Transverse colon (tissue), 4 donors: ENCODE measurements around the gene NUB1. TPM values are rescaled to one million over a fixed set of nuclear protein-coding genes. Genes with fewer than 3 reads are reported as not detected.
A peak's percentile ranks its signal among the peaks of the same experiment; 100 is the strongest.

Experiments used
- DNase-seq: peaks from one replicate; pipeline ENCODE4 v3.0.0-alpha.2; 2019
- H3K27ac ChIP-seq, 4 donors: fragments of 200-600 bp; sonication (generic); 2 replicates each; pipeline ENCODE4 v1.5.1; 2016 to 2018; ENCODE audit warnings: inconsistent platforms in 4 of 4
- H3K27me3 ChIP-seq: fragments of 200-600 bp; sonication (generic); 2 replicates; pipeline ENCODE4 v1.5.1; 2017; ENCODE audit warnings: inconsistent platforms
- H3K36me3 ChIP-seq, 4 donors: fragments of 200-600 bp; sonication (generic); 2 replicates each; pipeline ENCODE4 v1.5.1; 2017 to 2019; ENCODE audit warnings: inconsistent platforms in 4 of 4
- H3K4me1 ChIP-seq, 4 donors: fragments of 200-600 bp; sonication (generic); 2 replicates each; pipeline ENCODE4 v1.5.1; 2017 to 2020; ENCODE audit warnings: inconsistent platforms in 4 of 4
- H3K4me3 ChIP-seq, 4 donors: fragments of 200-600 bp; sonication (generic); 1 replicate in 1 of 4; 2 replicates in 3 of 4; pipeline versions ENCODE4 v1.5.1 to v1.6.1; 2017 to 2019; ENCODE audit warnings: inconsistent platforms in 4 of 4
- H3K9me3 ChIP-seq, 2 donors: fragments of 200-600 bp; sonication (generic); 2 replicates each; pipeline ENCODE4 v1.5.1; 2017 to 2019; ENCODE audit warnings: inconsistent platforms in 2 of 2
- POLR2A ChIP-seq: fragments of 450-650 bp; IDR thresholded peaks from one replicate; pipeline ENCODE4 v1.6.1; 2016; ENCODE audit warnings: antibody characterized with exemption, mild to moderate bottlenecking, moderate library complexity
- WGBS, 2 donors: methylation state at CpG; one replicate each; pipeline ENCODE4 v1.1.5; 2018; ENCODE audit warnings: low coverage in 1 of 2; 5-methylcytosine and 5-hydroxymethylcytosine counted together
- in situ Hi-C, 4 donors: fragments of 200-750 bp; cut with MboI; loops; one replicate each; pipeline versions ENCODE4 v1.15.0 to v1.15.1; 2017; ENCODE audit warnings: low sequenced_read_pairs in 3 of 4, low pct_ligation_motif_present in 1 of 4, low pct_unique_long_range_greater_than_20kb in 1 of 4
- intact Hi-C: fragments of 100-400 bp; cut with DNase I; formaldehyde crosslinking; loops from one replicate; pipeline ENCODE4 v1.15.1; 2023; ENCODE audit warnings: low total_unique reads
- total RNA-seq, 4 donors: library from RNA; depleted of rRNA; stranded (reverse); fragments of >200 nt; gene quantifications; one replicate each; pipeline ENCODE4 v1.1.0, GENCODE V29; 2016

The NUB1 gene
- total RNA-seq, 4 donors from 2014 or later = 26.3 to 69.5 (median 56.4) TPM

DNA sequence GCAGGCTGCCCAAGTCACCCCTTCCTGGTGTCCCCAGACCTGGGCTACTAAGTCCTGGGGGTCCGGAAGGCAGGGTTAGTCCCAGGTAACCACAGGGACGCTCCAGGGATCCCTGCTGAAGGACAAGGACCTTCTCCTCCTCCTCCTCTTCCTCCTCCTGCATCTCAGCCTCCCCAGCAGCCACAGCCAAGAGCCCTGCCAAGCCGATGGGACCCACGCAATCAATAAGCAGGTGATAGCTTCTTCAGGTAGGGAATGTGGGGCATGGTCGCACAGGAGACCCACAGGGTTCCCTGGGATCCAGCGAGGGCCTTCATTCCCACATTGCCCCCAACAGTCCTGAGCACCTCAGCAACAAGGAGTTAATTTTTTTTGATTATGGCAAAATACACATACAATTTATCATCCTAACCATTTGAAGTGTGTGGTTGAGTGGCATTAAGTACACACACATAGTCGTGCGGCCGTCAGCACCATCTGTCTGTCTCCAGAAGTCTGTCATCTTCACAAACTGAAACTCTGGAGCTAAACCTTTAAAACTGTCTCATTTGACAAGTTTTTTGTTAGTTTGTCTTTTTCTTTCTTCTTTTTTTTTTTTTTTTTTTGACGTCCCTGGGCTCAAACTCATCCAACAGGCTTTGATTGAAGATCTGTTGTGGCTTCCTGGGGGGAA, 86.2 kb downstream of the NUB1 start:
- no peaks in the 10 kb centered on the region for H3K9me3 ChIP-seq
- H3K27ac ChIP-seq = peak overlapping the region; percentile 39 to 80 (median 64)
- intact Hi-C loops (no loop called here), in situ Hi-C loops (no loop called here)
- DNase-seq = no peak
- no peak overlapping the region for H3K4me3 ChIP-seq
- no peak for TF ChIP-seq POLR2A
- no peaks in the 10 kb centered on the region for H3K36me3 ChIP-seq
- peaks cover 2 to 17% (median 9%) of the 10 kb centered on the region in 4 donors for H3K4me1 ChIP-seq
- WGBS, 2 donors = 69 to 74% methylated on average over 4 to 10 of the region's 10 CpGs
- no peaks in the 10 kb centered on the region for H3K27me3 ChIP-seq

Other genes starting within 250 kb of the NUB1 start
- gene GBX1, start 174.1 kb upstream of the NUB1 start, total RNA-seq = not detected
- not detected for gene ASB10, start 154.6 kb upstream of the NUB1 start, total RNA-seq
- gene H2BK1, start 131.3 kb upstream of the NUB1 start, total RNA-seq = not detected
- 10 to 100 TPM in 3 of 4 donors, 1 to 10 TPM in 1; 10.0 to 30.8 (median 27.8) TPM for gene ABCF2, start 114.6 kb upstream of the NUB1 start, total RNA-seq
- 100 to 1,000 TPM in 1 of 4 donors, 10 to 100 TPM in 3; 48.4 to 104 (median 50.9) TPM for gene CHPF2, start 109.3 kb upstream of the NUB1 start, total RNA-seq
- gene SMARCD3, start 93.1 kb upstream of the NUB1 start, total RNA-seq = 10 to 100 TPM in 2 of 4 donors, 1 to 10 TPM in 2; 6.6 to 19.1 (median 9.9) TPM
- gene WDR86, start 68.2 kb downstream of the NUB1 start, total RNA-seq = 10 to 100 TPM in 1 of 4 donors, 1 to 10 TPM in 3; 2.8 to 33.3 (median 7.1) TPM
- gene CRYGN, start 98.3 kb downstream of the NUB1 start, total RNA-seq = not detected
- gene RHEB, start 178.1 kb downstream of the NUB1 start, total RNA-seq = 10 to 100 TPM; 12.7 to 70.5 (median 42.8) TPM